ENCODE results near the gene SLC25A21. TPM values are rescaled to one million over a fixed set of nuclear protein-coding genes. Genes with fewer than 3 reads are reported as not detected.
"Not testable (repeated sequence)": the region's sequence is repeated elsewhere in the genome, so short reads cannot be mapped to it uniquely, and the experiment has no call there.

SLC25A21 gene
- polyA plus RNA-seq, 4 donors: 0.22 to 1.4 (median 0.97) TPM

GRCh38 chr14:36817071-36817930 is 355.1 kb downstream of the SLC25A21 start:
- no peak overlapping the region for H3K27ac ChIP-seq (ENCODE audit: low read depth in 1 of 3, low read length in 2 of 3)
- no peaks in the 10 kb centered on the region for H3K27me3 ChIP-seq (ENCODE audit: control insufficient read depth in 3 of 3, insufficient read depth in 3 of 3, low read length in 3 of 3)
- DNase-seq: no peak
- H3K4me3 ChIP-seq (ENCODE audit: low read depth in 1 of 3, low read length in 3 of 3): no peak overlapping the region
- no peaks in the 10 kb centered on the region for H3K4me1 ChIP-seq (ENCODE audit: control insufficient read depth in 3 of 3, insufficient read depth in 2 of 3, low read depth in 1 of 3, low read length in 2 of 3)
- WGBS, 3 donors: 87 to 88% (median 88%) methylated on average over 9 of the region's 9 CpGs
- no peaks in the 10 kb centered on the region for H3K9me3 ChIP-seq (ENCODE audit: control insufficient read depth in 2 of 2, insufficient read depth in 1 of 2, low read depth in 1 of 2, low read length in 1 of 2)
- no peak for FAIRE-seq
- H3K36me3 ChIP-seq (ENCODE audit: control insufficient read depth in 3 of 3, insufficient read depth in 2 of 3, low read depth in 1 of 3, low read length in 3 of 3): no peaks in the 10 kb centered on the region

GRCh38 chr14:36816481-36816880 is 355.9 kb downstream of the SLC25A21 start:
- Histone ChIP-seq H3K27ac (ENCODE audit: low read depth in 1 of 3, low read length in 2 of 3) (no peak overlapping the region), H3K4me1 (ENCODE audit: control insufficient read depth in 3 of 3, insufficient read depth in 2 of 3, low read depth in 1 of 3, low read length in 2 of 3) (no peaks in the 10 kb centered on the region), H3K9me3 (ENCODE audit: control insufficient read depth in 2 of 2, insufficient read depth in 1 of 2, low read depth in 1 of 2, low read length in 1 of 2) (no peaks in the 10 kb centered on the region), H3K27me3 (ENCODE audit: control insufficient read depth in 3 of 3, insufficient read depth in 3 of 3, low read length in 3 of 3) (no peaks in the 10 kb centered on the region), H3K36me3 (ENCODE audit: control insufficient read depth in 3 of 3, insufficient read depth in 2 of 3, low read depth in 1 of 3, low read length in 3 of 3) (no peaks in the 10 kb centered on the region), H3K4me3 (ENCODE audit: low read depth in 1 of 3, low read length in 3 of 3) (no peak overlapping the region)
- FAIRE-seq: no peak
- WGBS, 3 donors: 81 to 90% (median 87%) methylated on average over 5 of the region's 5 CpGs
- DNase-seq: no peak

DNA sequence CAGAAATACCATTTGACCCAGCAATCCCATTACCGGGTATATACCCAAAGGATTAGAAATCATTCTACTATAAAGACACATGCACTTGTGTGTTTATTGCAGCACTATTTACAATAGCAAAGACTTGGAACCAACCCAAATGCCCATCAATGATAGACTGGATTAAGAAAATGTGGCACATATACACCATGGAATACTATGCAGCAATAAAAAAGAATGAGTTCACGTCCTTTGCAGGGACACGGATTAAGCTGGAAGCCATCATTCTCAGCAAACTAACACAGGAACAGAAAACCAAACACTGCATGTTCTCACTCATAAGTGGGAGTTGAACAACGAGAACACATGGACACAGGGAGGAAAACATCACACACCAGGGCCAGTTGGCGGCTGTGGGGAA is 357.6 kb downstream of the SLC25A21 start:
- DNase-seq; H3K27me3 ChIP-seq (ENCODE audit: control insufficient read depth in 3 of 3, insufficient read depth in 3 of 3, low read length in 3 of 3); H3K9me3 ChIP-seq (ENCODE audit: control insufficient read depth in 2 of 2, insufficient read depth in 1 of 2, low read depth in 1 of 2, low read length in 1 of 2); H3K4me3 ChIP-seq (ENCODE audit: low read depth in 1 of 3, low read length in 3 of 3); H3K27ac ChIP-seq (ENCODE audit: low read depth in 1 of 3, low read length in 2 of 3); H3K36me3 ChIP-seq (ENCODE audit: control insufficient read depth in 3 of 3, insufficient read depth in 2 of 3, low read depth in 1 of 3, low read length in 3 of 3); FAIRE-seq; H3K4me1 ChIP-seq (ENCODE audit: control insufficient read depth in 3 of 3, insufficient read depth in 2 of 3, low read depth in 1 of 3, low read length in 2 of 3): not testable (repeated sequence)
- WGBS, 3 donors: 88 to 91% (median 89%) methylated on average over 5 of the region's 5 CpGs

DNA sequence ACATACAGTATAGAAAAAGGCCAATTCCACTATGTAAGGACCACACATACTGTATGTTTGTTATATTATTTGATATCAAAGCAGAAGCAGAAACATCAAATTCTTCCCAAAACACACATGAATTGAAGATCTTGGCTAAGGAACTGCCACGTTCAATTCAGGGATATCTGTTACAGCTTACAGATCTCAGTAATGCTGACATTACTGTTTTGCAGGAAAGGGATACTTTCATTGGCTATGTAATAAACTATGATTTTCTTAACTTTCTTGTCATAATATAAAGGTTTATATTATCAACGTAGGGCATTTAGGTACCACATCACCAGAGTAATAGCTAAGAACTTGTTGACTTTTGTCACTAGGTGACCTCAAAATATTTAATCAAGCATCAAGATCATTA is 362.2 kb downstream of the SLC25A21 start:
- Histone ChIP-seq H3K4me3 (ENCODE audit: low read depth in 1 of 3, low read length in 3 of 3) (no peak overlapping the region), H3K27me3 (ENCODE audit: control insufficient read depth in 3 of 3, insufficient read depth in 3 of 3, low read length in 3 of 3) (no peaks in the 10 kb centered on the region), H3K9me3 (ENCODE audit: control insufficient read depth in 2 of 2, insufficient read depth in 1 of 2, low read depth in 1 of 2, low read length in 1 of 2) (no peaks in the 10 kb centered on the region), H3K36me3 (ENCODE audit: control insufficient read depth in 3 of 3, insufficient read depth in 2 of 3, low read depth in 1 of 3, low read length in 3 of 3) (no peaks in the 10 kb centered on the region), H3K27ac (ENCODE audit: low read depth in 1 of 3, low read length in 2 of 3) (no peak overlapping the region), H3K4me1 (ENCODE audit: control insufficient read depth in 3 of 3, insufficient read depth in 2 of 3, low read depth in 1 of 3, low read length in 2 of 3) (no peaks in the 10 kb centered on the region)
- no peak for DNase-seq
- WGBS, 3 donors: 65 to 80% (median 66%) methylated on average over 2 of the region's 2 CpGs
- no peak for FAIRE-seq

GRCh38 chr14:36807727-36808126 is 364.7 kb downstream of the SLC25A21 start:
- H3K9me3 ChIP-seq (ENCODE audit: control insufficient read depth in 2 of 2, insufficient read depth in 1 of 2, low read depth in 1 of 2, low read length in 1 of 2): no peaks in the 10 kb centered on the region
- H3K36me3 ChIP-seq (ENCODE audit: control insufficient read depth in 3 of 3, insufficient read depth in 2 of 3, low read depth in 1 of 3, low read length in 3 of 3): no peaks in the 10 kb centered on the region
- no peak overlapping the region for H3K27ac ChIP-seq (ENCODE audit: low read depth in 1 of 3, low read length in 2 of 3)
- DNase-seq (no peak), FAIRE-seq (no peak)
- 58 to 80% (median 68%) methylated on average over 4 of the region's 4 CpGs for WGBS, 3 donors
- no peaks in the 10 kb centered on the region for H3K4me1 ChIP-seq (ENCODE audit: control insufficient read depth in 3 of 3, insufficient read depth in 2 of 3, low read depth in 1 of 3, low read length in 2 of 3)
- no peak overlapping the region for H3K4me3 ChIP-seq (ENCODE audit: low read depth in 1 of 3, low read length in 3 of 3)
- no peaks in the 10 kb centered on the region for H3K27me3 ChIP-seq (ENCODE audit: control insufficient read depth in 3 of 3, insufficient read depth in 3 of 3, low read length in 3 of 3)

DNA sequence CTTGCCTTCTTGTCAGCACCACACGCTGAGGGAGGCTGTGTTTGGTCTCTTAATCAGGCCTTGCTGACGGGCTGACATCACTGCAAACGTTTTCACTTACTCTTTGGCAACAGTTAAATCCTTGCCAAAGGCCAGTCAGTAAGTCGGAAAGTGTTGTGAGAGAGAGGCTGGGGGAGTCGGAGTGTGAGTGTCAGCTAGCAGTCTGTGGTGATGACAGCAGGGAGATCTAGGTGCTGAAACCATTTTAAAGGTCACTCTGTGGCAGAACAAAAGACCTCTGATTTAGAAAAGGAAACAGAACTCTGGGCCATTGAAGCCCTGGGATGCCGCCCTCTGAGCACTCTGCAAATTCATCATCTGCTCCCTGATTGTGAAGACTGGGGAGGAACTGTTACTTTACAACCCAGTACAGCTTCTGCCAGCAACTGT is 367.3 kb downstream of the SLC25A21 start:
- no peak for DNase-seq
- H3K36me3 ChIP-seq (ENCODE audit: control insufficient read depth in 3 of 3, insufficient read depth in 2 of 3, low read depth in 1 of 3, low read length in 3 of 3): no peaks in the 10 kb centered on the region
- H3K27me3 ChIP-seq (ENCODE audit: control insufficient read depth in 3 of 3, insufficient read depth in 3 of 3, low read length in 3 of 3): no peaks in the 10 kb centered on the region
- H3K4me1 ChIP-seq (ENCODE audit: control insufficient read depth in 3 of 3, insufficient read depth in 2 of 3, low read depth in 1 of 3, low read length in 2 of 3): no peaks in the 10 kb centered on the region
- no peak overlapping the region for H3K4me3 ChIP-seq (ENCODE audit: low read depth in 1 of 3, low read length in 3 of 3)
- no peaks in the 10 kb centered on the region for H3K9me3 ChIP-seq (ENCODE audit: control insufficient read depth in 2 of 2, insufficient read depth in 1 of 2, low read depth in 1 of 2, low read length in 1 of 2)
- 39 to 69% (median 56%) methylated on average over 6 of the region's 6 CpGs for WGBS, 3 donors
- no peak for FAIRE-seq
- no peak overlapping the region for H3K27ac ChIP-seq (ENCODE audit: low read depth in 1 of 3, low read length in 2 of 3)

- H3K27me3 ChIP-seq (ENCODE audit: control insufficient read depth in 3 of 3, insufficient read depth in 3 of 3, low read length in 3 of 3): no peaks in the 10 kb centered on the region
- H3K27ac ChIP-seq (ENCODE audit: low read depth in 1 of 3, low read length in 2 of 3): no peak overlapping the region
- no peaks in the 10 kb centered on the region for H3K36me3 ChIP-seq (ENCODE audit: control insufficient read depth in 3 of 3, insufficient read depth in 2 of 3, low read depth in 1 of 3, low read length in 3 of 3)
- no peaks in the 10 kb centered on the region for H3K4me1 ChIP-seq (ENCODE audit: control insufficient read depth in 3 of 3, insufficient read depth in 2 of 3, low read depth in 1 of 3, low read length in 2 of 3)
- H3K9me3 ChIP-seq (ENCODE audit: control insufficient read depth in 2 of 2, insufficient read depth in 1 of 2, low read depth in 1 of 2, low read length in 1 of 2): no peaks in the 10 kb centered on the region
- FAIRE-seq (no peak), DNase-seq (no peak)
- 62 to 72% (median 67%) methylated on average over 1 of the region's 1 CpG for WGBS, 3 donors
- no peak overlapping the region for H3K4me3 ChIP-seq (ENCODE audit: low read depth in 1 of 3, low read length in 3 of 3)
Observed at GRCh38 chr14:36797634-36798033, 374.8 kb downstream of the SLC25A21 start.

GRCh38 chr14:36791402-36791801 is 381.0 kb downstream of the SLC25A21 start:
- Histone ChIP-seq H3K9me3 (ENCODE audit: control insufficient read depth in 2 of 2, insufficient read depth in 1 of 2, low read depth in 1 of 2, low read length in 1 of 2) (no peaks in the 10 kb centered on the region), H3K27ac (ENCODE audit: low read depth in 1 of 3, low read length in 2 of 3) (no peak overlapping the region), H3K36me3 (ENCODE audit: control insufficient read depth in 3 of 3, insufficient read depth in 2 of 3, low read depth in 1 of 3, low read length in 3 of 3) (no peaks in the 10 kb centered on the region), H3K27me3 (ENCODE audit: control insufficient read depth in 3 of 3, insufficient read depth in 3 of 3, low read length in 3 of 3) (no peaks in the 10 kb centered on the region), H3K4me1 (ENCODE audit: control insufficient read depth in 3 of 3, insufficient read depth in 2 of 3, low read depth in 1 of 3, low read length in 2 of 3) (no peaks in the 10 kb centered on the region), H3K4me3 (ENCODE audit: low read depth in 1 of 3, low read length in 3 of 3) (no peak overlapping the region)
- no peak for FAIRE-seq
- WGBS, 3 donors: 20 to 49% (median 35%) methylated on average over 1 of the region's 1 CpG
- no peak for DNase-seq

DNA sequence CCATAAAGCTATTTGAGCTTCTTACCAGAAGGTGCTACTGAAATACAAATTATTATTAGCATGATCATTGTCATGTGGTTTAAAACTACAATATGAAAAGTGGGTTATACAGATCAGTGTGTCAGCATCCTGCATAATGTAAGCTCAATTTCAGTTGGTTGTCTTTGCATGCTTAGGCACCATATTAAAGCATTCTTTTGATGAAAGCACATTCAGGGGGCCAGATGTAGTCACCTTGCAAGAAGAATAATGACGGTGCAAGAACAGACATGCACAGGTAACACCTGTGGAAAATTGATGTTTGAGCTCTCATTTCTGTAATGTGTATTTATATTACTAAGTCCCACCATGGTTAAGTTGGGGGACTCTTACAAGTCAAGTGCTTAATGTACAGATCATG is 386.9 kb downstream of the SLC25A21 start:
- Histone ChIP-seq H3K4me1 (ENCODE audit: control insufficient read depth in 3 of 3, insufficient read depth in 2 of 3, low read depth in 1 of 3, low read length in 2 of 3) (no peaks in the 10 kb centered on the region), H3K9me3 (ENCODE audit: control insufficient read depth in 2 of 2, insufficient read depth in 1 of 2, low read depth in 1 of 2, low read length in 1 of 2) (no peaks in the 10 kb centered on the region), H3K4me3 (ENCODE audit: low read depth in 1 of 3, low read length in 3 of 3) (no peak overlapping the region), H3K27me3 (ENCODE audit: control insufficient read depth in 3 of 3, insufficient read depth in 3 of 3, low read length in 3 of 3) (no peaks in the 10 kb centered on the region), H3K36me3 (ENCODE audit: control insufficient read depth in 3 of 3, insufficient read depth in 2 of 3, low read depth in 1 of 3, low read length in 3 of 3) (no peaks in the 10 kb centered on the region), H3K27ac (ENCODE audit: low read depth in 1 of 3, low read length in 2 of 3) (no peak overlapping the region)
- FAIRE-seq (no peak), DNase-seq (no peak)
- 88 to 100% (median 93%) methylated on average over 1 of the region's 1 CpG for WGBS, 3 donors

All from small intestine (tissue), 7 donors.